ENCODE measurements around the gene CYRIA. TPM values are rescaled to one million over a fixed set of nuclear protein-coding genes. Genes with fewer than 3 reads are reported as not detected.

The CYRIA gene
- polyA plus RNA-seq, 1 donor (not counting 4 experiments of a cell fraction or from before 2014, with no cell fraction given) = 0.79 TPM

GRCh38 chr2:16677875-16678274 lies 12.2 kb upstream of the CYRIA start:
- H4K20me1 ChIP-seq (ENCODE audit: control insufficient read depth, extremely low read depth, insufficient read depth, low read length) = no peaks in the 10 kb centered on the region
- H3K4me1 ChIP-seq (ENCODE audit: control insufficient read depth, extremely low read depth, insufficient read depth, low read length) = no peaks in the 10 kb centered on the region
- no peaks in the 10 kb centered on the region for H3K9me1 ChIP-seq (ENCODE audit: control insufficient read depth, extremely low read depth, insufficient read depth, low read length)
- no peak overlapping the region for H3K4me2 ChIP-seq (ENCODE audit: control insufficient read depth, extremely low read depth, insufficient read depth, low read depth, low read length)
- no peak overlapping the region for H3K27ac ChIP-seq (ENCODE audit: control insufficient read depth, insufficient read depth, low read length)
- TF ChIP-seq, protein P1, sequence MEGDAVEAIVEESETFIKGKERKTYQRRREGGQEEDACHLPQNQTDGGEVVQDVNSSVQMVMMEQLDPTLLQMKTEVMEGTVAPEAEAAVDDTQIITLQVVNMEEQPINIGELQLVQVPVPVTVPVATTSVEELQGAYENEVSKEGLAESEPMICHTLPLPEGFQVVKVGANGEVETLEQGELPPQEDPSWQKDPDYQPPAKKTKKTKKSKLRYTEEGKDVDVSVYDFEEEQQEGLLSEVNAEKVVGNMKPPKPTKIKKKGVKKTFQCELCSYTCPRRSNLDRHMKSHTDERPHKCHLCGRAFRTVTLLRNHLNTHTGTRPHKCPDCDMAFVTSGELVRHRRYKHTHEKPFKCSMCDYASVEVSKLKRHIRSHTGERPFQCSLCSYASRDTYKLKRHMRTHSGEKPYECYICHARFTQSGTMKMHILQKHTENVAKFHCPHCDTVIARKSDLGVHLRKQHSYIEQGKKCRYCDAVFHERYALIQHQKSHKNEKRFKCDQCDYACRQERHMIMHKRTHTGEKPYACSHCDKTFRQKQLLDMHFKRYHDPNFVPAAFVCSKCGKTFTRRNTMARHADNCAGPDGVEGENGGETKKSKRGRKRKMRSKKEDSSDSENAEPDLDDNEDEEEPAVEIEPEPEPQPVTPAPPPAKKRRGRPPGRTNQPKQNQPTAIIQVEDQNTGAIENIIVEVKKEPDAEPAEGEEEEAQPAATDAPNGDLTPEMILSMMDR (optimal IDR thresholded peaks at IDR 0.05 in 1 of 3, IDR thresholded peaks at IDR 0.05 in 1 of 3, conservative IDR thresholded peaks at IDR 0.05 in 1 of 3; ENCODE audit: extremely low read depth in 1 of 3, insufficient read depth in 2 of 3, low read length in 3 of 3) = no peak
- TF ChIP-seq EZH2 (IDR thresholded peaks at IDR 0.05; ENCODE audit: low read length) = no peak
- no peak for DNase-seq (ENCODE audit: low read depth, low spot score)
- H3K36me3 ChIP-seq (ENCODE audit: control insufficient read depth in 2 of 2, extremely low read depth in 1 of 2, insufficient read depth in 2 of 2, low read length in 2 of 2) = no peaks in the 10 kb centered on the region
- no peak overlapping the region for H3K9ac ChIP-seq (ENCODE audit: control insufficient read depth, extremely low read depth, insufficient read depth, low read length)
- H2AFZ ChIP-seq (ENCODE audit: control insufficient read depth, low read length) = no peak overlapping the region
- H3K79me2 ChIP-seq (ENCODE audit: control insufficient read depth, insufficient read depth, low read length) = no peaks in the 10 kb centered on the region
- H3K9me3 ChIP-seq (ENCODE audit: control insufficient read depth, low read depth, low read length) = no peaks in the 10 kb centered on the region
- no peak for FAIRE-seq
- no peak overlapping the region for H3K4me3 ChIP-seq (ENCODE audit: control insufficient read depth in 2 of 3, extremely low read depth in 1 of 3, insufficient read depth in 2 of 3, low read depth in 1 of 3, low read length in 3 of 3)
- no peaks in the 10 kb centered on the region for H3K27me3 ChIP-seq (ENCODE audit: control insufficient read depth, extremely low read depth, insufficient read depth, low read length)
- dilution Hi-C loops (cut with MboI; ENCODE audit: extremely low pct_ligation_motif_present, low sequenced_read_pairs) = no loop called here

GRCh38 chr2:16675781-16676180 lies 10.1 kb upstream of the CYRIA start:
- no peak for FAIRE-seq
- no peaks in the 10 kb centered on the region for H3K79me2 ChIP-seq (ENCODE audit: control insufficient read depth, insufficient read depth, low read length)

More at GRCh38 chr2:16675781-16676180, 10.1 kb upstream of the CYRIA start:
- no peak for DNase-seq (ENCODE audit: low read depth, low spot score)
- H2AFZ ChIP-seq (ENCODE audit: control insufficient read depth, low read length) = no peak overlapping the region
- no peaks in the 10 kb centered on the region for H4K20me1 ChIP-seq (ENCODE audit: control insufficient read depth, extremely low read depth, insufficient read depth, low read length)
- dilution Hi-C loops (cut with MboI; ENCODE audit: extremely low pct_ligation_motif_present, low sequenced_read_pairs) = no loop called here
- H3K4me1 ChIP-seq (ENCODE audit: control insufficient read depth, extremely low read depth, insufficient read depth, low read length) = no peaks in the 10 kb centered on the region
- H3K4me3 ChIP-seq (ENCODE audit: control insufficient read depth in 2 of 3, extremely low read depth in 1 of 3, insufficient read depth in 2 of 3, low read depth in 1 of 3, low read length in 3 of 3) = no peak overlapping the region
- no peaks in the 10 kb centered on the region for H3K36me3 ChIP-seq (ENCODE audit: control insufficient read depth in 2 of 2, extremely low read depth in 1 of 2, insufficient read depth in 2 of 2, low read length in 2 of 2)
- no peaks in the 10 kb centered on the region for H3K9me1 ChIP-seq (ENCODE audit: control insufficient read depth, extremely low read depth, insufficient read depth, low read length)
- H3K9me3 ChIP-seq (ENCODE audit: control insufficient read depth, low read depth, low read length) = no peaks in the 10 kb centered on the region
- H3K27me3 ChIP-seq (ENCODE audit: control insufficient read depth, extremely low read depth, insufficient read depth, low read length) = no peaks in the 10 kb centered on the region
- H3K9ac ChIP-seq (ENCODE audit: control insufficient read depth, extremely low read depth, insufficient read depth, low read length) = no peak overlapping the region
- no peak overlapping the region for H3K4me2 ChIP-seq (ENCODE audit: control insufficient read depth, extremely low read depth, insufficient read depth, low read depth, low read length)
- H3K27ac ChIP-seq (ENCODE audit: control insufficient read depth, insufficient read depth, low read length) = no peak overlapping the region
- TF ChIP-seq EZH2 (IDR thresholded peaks at IDR 0.05; ENCODE audit: low read length) = no peak
- TF ChIP-seq, protein P1 (optimal IDR thresholded peaks at IDR 0.05 in 1 of 3, IDR thresholded peaks at IDR 0.05 in 1 of 3, conservative IDR thresholded peaks at IDR 0.05 in 1 of 3; ENCODE audit: extremely low read depth in 1 of 3, insufficient read depth in 2 of 3, low read length in 3 of 3) = no peak
